SK-N-MC (cell line): ENCODE results near the gene C1QL4.

ENCODE experiments used
- EZH2 ChIP-seq: fragments of 200-600 bp; sonication (generic); IDR thresholded peaks from one replicate; pipeline ENCODE4 v1.6.1; 2017; ENCODE audit warnings: antibody characterized with exemption
- FOXP2 ChIP-seq: optimal IDR thresholded peaks from 2 replicates; pipeline ENCODE3; 2011; ENCODE audit warnings: mild to moderate bottlenecking, moderate library complexity; ENCODE audit not compliant: insufficient read depth; ENCODE audit errors: extremely low read length, control extremely low read depth
- POLR2AphosphoS5 ChIP-seq: IDR thresholded peaks from 2 replicates; pipeline ENCODE4 v1.6.1; 2012; ENCODE audit warnings: mild to moderate bottlenecking, low read depth, low read length, borderline replicate concordance

GRCh38 chr12:49332441-49332861 is 4.5 kb downstream of the C1QL4 start:
- TF ChIP-seq POLR2AphosphoS5 (no peak), EZH2 (no peak), FOXP2 (no peak)
